OCI-LY3 (cell line): Measurements from ENCODE around the gene MED9.

Source experiments
- H2AFZ ChIP-seq: fragments of 200-600, 300-600 bp; shearing (Covaris generic); 2 replicates; pipeline ENCODE4 v1.6.0; 2014; ENCODE audit warnings: antibody characterized with exemption, low read depth, low read length
- H3K27ac ChIP-seq: fragments of 200-600, 300-600 bp; sonication (generic); 2 replicates; pipeline ENCODE4 v1.5.1; 2014; ENCODE audit warnings: mild to moderate bottlenecking, low read length, moderate library complexity, mixed read lengths
- H3K27me3 ChIP-seq: fragments of 200-600, 300-600 bp; sonication (generic); 2 replicates; pipeline ENCODE4 v1.6.1; 2014; ENCODE audit warnings: low read depth, low read length, mixed read lengths
- H3K36me3 ChIP-seq: fragments of 200-600, 300-600 bp; sonication (generic); replicated peaks from 2 replicates; pipeline ENCODE3; 2014; ENCODE audit warnings: low read depth, low read length, mixed read lengths
- H3K4me1 ChIP-seq: fragments of 300-600, 200-600 bp; sonication (generic); 2 replicates; pipeline ENCODE4 v1.6.1; 2014; ENCODE audit warnings: low read length, mixed read lengths
- H3K4me2 ChIP-seq: fragments of 200-600, 300-600 bp; sonication (generic); 2 replicates; pipeline ENCODE4 v1.6.1; 2014; ENCODE audit warnings: low read length, mixed read lengths
- H3K4me3 ChIP-seq: fragments of 300-600, 200-600 bp; sonication (generic); 2 replicates; pipeline ENCODE4 v1.5.1; 2014; ENCODE audit warnings: antibody characterized with exemption, mild to moderate bottlenecking, low read length, moderate library complexity
- H3K79me2 ChIP-seq: fragments of 300-600, 200-600 bp; shearing (Covaris generic); 2 replicates; pipeline ENCODE4 v1.6.1; 2014; ENCODE audit warnings: mild to moderate bottlenecking, low read length, mixed read lengths
- H3K9ac ChIP-seq: fragments of 300-600, 200-600 bp; shearing (Covaris generic); 2 replicates; pipeline ENCODE4 v1.6.0; 2014; ENCODE audit warnings: mild to moderate bottlenecking, low read length, moderate library complexity
- H3K9me3 ChIP-seq: fragments of 200-600, 300-600 bp; shearing (Covaris generic); 2 replicates; pipeline ENCODE4 v1.6.1; 2014; ENCODE audit warnings: low read length, mixed read lengths; ENCODE audit not compliant: insufficient read depth
- H4K20me1 ChIP-seq: fragments of 200-600, 300-600 bp; sonication (generic); 2 replicates; pipeline ENCODE4 v1.6.1; 2016; ENCODE audit warnings: low read length, mixed read lengths; ENCODE audit not compliant: insufficient read depth
- CTCF ChIP-seq: fragments of 200-600, 300-600 bp; sonication (generic); IDR thresholded peaks from 2 replicates; pipeline ENCODE4 v1.5.1; 2014; ENCODE audit warnings: antibody characterized with exemption, low read length, low read depth
- EZH2phosphoT487 ChIP-seq: fragments of 200-600 bp; shearing (Covaris generic); IDR thresholded peaks from 2 replicates; pipeline ENCODE4 v1.6.1; 2018; ENCODE audit warnings: antibody characterized with exemption, mixed run types, low read depth

Gene MED9

GRCh38 chr17:17527956-17528500, 51.2 kb downstream of the MED9 start:
- no peaks in the 10 kb centered on the region for H3K27me3 ChIP-seq
- no peaks in the 10 kb centered on the region for H3K9me3 ChIP-seq
- TF ChIP-seq CTCF (no peak), EZH2phosphoT487 (no peak)
- H3K4me1 ChIP-seq: no peaks in the 10 kb centered on the region
- no peak overlapping the region for H2AFZ ChIP-seq
- H3K9ac ChIP-seq: no peak overlapping the region
- H3K4me3 ChIP-seq: no peak overlapping the region
- no peaks in the 10 kb centered on the region for H4K20me1 ChIP-seq
- H3K36me3 ChIP-seq: no peaks in the 10 kb centered on the region
- no peaks in the 10 kb centered on the region for H3K79me2 ChIP-seq
- H3K4me2 ChIP-seq: no peak overlapping the region
- no peak overlapping the region for H3K27ac ChIP-seq

DNA sequence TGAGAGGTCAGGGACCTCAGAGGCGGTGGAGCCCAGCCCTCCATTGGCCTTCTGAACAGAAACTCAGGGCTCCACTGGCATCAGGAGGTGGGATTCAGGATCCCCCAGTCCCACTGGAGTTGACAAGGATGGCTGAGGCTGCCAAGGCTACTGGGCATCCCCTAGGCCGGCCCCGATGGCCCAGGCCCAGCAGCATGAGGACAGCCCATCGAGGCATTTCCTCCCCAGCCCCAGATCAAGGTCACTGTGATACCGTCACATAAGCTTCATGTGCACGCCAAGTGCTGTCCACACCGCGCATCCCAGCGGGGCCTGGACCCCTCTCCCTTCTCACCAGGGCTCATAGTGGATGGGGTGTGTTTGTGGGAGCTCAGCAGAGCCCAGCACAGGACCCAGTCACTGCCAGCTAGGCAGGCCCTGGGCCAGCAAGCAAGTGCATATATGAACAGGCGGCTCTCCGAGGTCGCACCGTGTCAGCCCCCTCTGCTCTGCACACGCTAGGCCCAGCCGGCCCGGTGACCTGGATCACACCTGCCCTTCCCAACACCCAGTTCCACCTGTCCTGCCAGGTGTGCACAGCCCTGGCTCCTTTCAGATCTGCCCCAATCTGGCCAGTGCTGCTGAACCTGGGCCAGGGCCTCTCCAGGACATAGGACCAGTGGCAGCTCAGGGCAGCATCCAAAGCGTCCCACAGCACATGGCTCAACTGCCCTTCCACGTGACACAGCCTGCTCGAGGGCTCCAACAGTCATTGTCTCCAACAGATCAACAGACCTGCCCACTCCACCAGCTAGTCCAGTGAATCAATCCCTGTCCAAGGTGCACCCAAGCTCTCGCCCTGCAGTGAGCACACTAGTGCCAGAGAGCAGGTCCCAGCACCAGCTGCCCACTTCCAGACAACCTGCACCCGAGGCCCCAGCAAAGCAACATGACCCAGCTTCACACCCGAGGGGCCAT, 52.2 kb downstream of the MED9 start:
- no peak for TF ChIP-seq EZH2phosphoT487
- TF ChIP-seq CTCF: no peak
- H3K79me2 ChIP-seq: no peaks in the 10 kb centered on the region
- no peaks in the 10 kb centered on the region for H3K27me3 ChIP-seq
- no peaks in the 10 kb centered on the region for H4K20me1 ChIP-seq
- H3K36me3 ChIP-seq: no peaks in the 10 kb centered on the region
- H3K4me1 ChIP-seq: no peaks in the 10 kb centered on the region
- H2AFZ ChIP-seq: no peak overlapping the region
- no peak overlapping the region for H3K27ac ChIP-seq
- no peak overlapping the region for H3K4me2 ChIP-seq
- H3K9ac ChIP-seq: no peak overlapping the region
- no peak overlapping the region for H3K4me3 ChIP-seq
- H3K9me3 ChIP-seq: no peaks in the 10 kb centered on the region

DNA sequence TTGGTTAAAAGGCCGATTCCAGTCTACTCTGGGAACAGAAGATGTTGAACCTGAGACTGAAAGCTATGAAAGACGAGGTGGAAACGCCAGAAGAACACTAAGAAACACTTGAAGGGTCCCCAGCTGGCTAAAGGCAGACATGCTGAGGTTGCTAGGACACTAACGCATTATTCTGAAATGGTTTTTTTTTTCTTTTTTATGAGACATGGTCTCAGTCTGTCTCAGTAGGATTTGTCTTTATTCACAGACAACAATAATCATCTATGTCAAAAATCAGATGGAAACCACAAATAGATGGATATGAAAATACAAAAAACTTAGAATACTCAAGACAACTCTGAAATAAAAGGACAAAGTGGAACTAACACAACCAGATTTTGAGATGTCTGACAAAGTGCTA, 54.4 kb downstream of the MED9 start:
- H3K79me2 ChIP-seq: no peaks in the 10 kb centered on the region
- no peaks in the 10 kb centered on the region for H3K36me3 ChIP-seq
- H3K27me3 ChIP-seq: no peaks in the 10 kb centered on the region
- no peaks in the 10 kb centered on the region for H3K4me1 ChIP-seq
- TF ChIP-seq CTCF: no peak
- no peak for TF ChIP-seq EZH2phosphoT487
- no peak overlapping the region for H3K27ac ChIP-seq
- no peaks in the 10 kb centered on the region for H3K9me3 ChIP-seq
- H3K4me3 ChIP-seq: no peak overlapping the region
- no peak overlapping the region for H3K9ac ChIP-seq
- no peak overlapping the region for H2AFZ ChIP-seq
- no peaks in the 10 kb centered on the region for H4K20me1 ChIP-seq
- no peak overlapping the region for H3K4me2 ChIP-seq

DNA sequence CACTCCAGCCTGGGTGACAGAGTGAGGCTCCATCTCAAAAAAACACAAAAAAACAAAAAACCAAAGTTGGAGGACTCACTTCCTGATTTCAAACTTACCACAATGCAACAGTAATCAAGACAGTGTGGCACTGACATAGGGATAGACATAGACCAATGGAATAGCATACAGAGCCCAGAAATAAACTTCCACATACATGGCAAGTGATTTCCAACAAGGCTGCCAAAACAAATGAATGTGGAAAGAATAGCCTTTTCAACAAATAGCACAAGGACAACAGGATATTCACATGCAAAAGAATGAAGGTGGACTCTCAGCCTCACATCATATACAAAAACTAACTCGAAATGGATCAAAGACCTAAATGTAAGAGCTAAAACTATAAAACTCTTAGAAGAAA, 56.2 kb downstream of the MED9 start:
- Histone ChIP-seq H3K36me3 (no peaks in the 10 kb centered on the region), H3K9ac (no peak overlapping the region), H3K9me3 (no peaks in the 10 kb centered on the region), H3K4me3 (no peak overlapping the region), H3K4me2 (no peak overlapping the region), H3K27ac (no peak overlapping the region), H3K27me3 (no peaks in the 10 kb centered on the region), H3K4me1 (no peaks in the 10 kb centered on the region), H3K79me2 (no peaks in the 10 kb centered on the region), H2AFZ (no peak overlapping the region), H4K20me1 (no peaks in the 10 kb centered on the region)
- TF ChIP-seq EZH2phosphoT487 (no peak), CTCF (no peak)
